VCaP (cell line): ENCODE measurements around the gene HBB.
A peak's percentile ranks its signal among the peaks of the same experiment; 100 is the strongest.

Experiments used
- H3K27ac ChIP-seq: fragments of 450-650 bp; 2 replicates; pipeline ENCODE4 v1.5.1; 2017
- CTCF ChIP-seq: fragments of 450-650 bp; conservative IDR thresholded peaks from 2 replicates; pipeline ENCODE4 v1.5.1; 2017; ENCODE audit warnings: mild to moderate bottlenecking, moderate library complexity

The HBB gene

GRCh38 chr11:5223686-5224085, 3.2 kb downstream of the HBB start:
- TF ChIP-seq CTCF, result no peak

GRCh38 chr11:5223146-5223545, 3.7 kb downstream of the HBB start:
- no peak for TF ChIP-seq CTCF
- no peak overlapping the region for H3K27ac ChIP-seq

More at GRCh38 chr11:5223686-5224085, 3.2 kb downstream of the HBB start:
- H3K27ac ChIP-seq, result no peak overlapping the region

GRCh38 chr11:5210376-5210885, 16.4 kb downstream of the HBB start:
- H3K27ac ChIP-seq, result no peak overlapping the region
- TF ChIP-seq CTCF, result no peak

GRCh38 chr11:5204787-5205186, 22.1 kb downstream of the HBB start:
- H3K27ac ChIP-seq, result no peak overlapping the region
- peak; percentile 69 for TF ChIP-seq CTCF

- no peak for TF ChIP-seq CTCF
- H3K27ac ChIP-seq, result no peak overlapping the region
Observed at GRCh38 chr11:5203366-5203765, 23.5 kb downstream of the HBB start.

- no peak for TF ChIP-seq CTCF
- no peak within 1 kb of the TSS for H3K27ac ChIP-seq
Observed at GRCh38 chr11:5200582-5200981, 26.3 kb downstream of the HBB start, which contains the start of gene OR51V1. TSS of gene OR51V1 (minus strand) at chr11:5200682. CDS start at chr11:5200682, 0 bp downstream.

GRCh38 chr11:5198285-5198684, 28.6 kb downstream of the HBB start:
- TF ChIP-seq CTCF, result no peak
- no peak overlapping the region for H3K27ac ChIP-seq
